Activated T-helper 2 cell treated with anti-CD3 and anti-CD28 coated beads, Interferon-gamma antibody, Interleukin-2, Interleukin-4, amounts not matched to agents 10 μg/mL and 5 μg/mL and 100 μg/mL, durations not matched to agents 14 hours and 24 hours and 36 hours (primary cell): Measurements from ENCODE around the gene DOCK4. TPM values are rescaled to one million over a fixed set of nuclear protein-coding genes. Genes with fewer than 3 reads are reported as not detected.
"Not testable (repeated sequence)": the region's sequence is repeated elsewhere in the genome, so short reads cannot be mapped to it uniquely, and the experiment has no call there.

Experiments
- DNase-seq: peaks from one replicate; pipeline ENCODE4 v3.0.0; 2021; ENCODE audit warnings: low spot score
- H3K27ac Mint-ChIP-seq: one replicate; pipeline ENCODE4 v1.8.0; 2021; ENCODE audit warnings: mixed read lengths
- H3K27me3 Mint-ChIP-seq: one replicate; pipeline ENCODE4 v1.8.0; 2021; ENCODE audit warnings: low read depth, mixed read lengths
- H3K36me3 Mint-ChIP-seq: one replicate; pipeline ENCODE4 v1.8.0; 2021; ENCODE audit warnings: low read depth, mixed read lengths
- H3K4me1 Mint-ChIP-seq: one replicate; pipeline ENCODE4 v1.8.0; 2021; ENCODE audit warnings: low read depth, mixed read lengths
- H3K4me3 Mint-ChIP-seq: one replicate; pipeline ENCODE4 v1.8.0; 2021; ENCODE audit warnings: low read depth, mild to moderate bottlenecking, moderate library complexity, mixed read lengths
- H3K9me3 Mint-ChIP-seq: one replicate; pipeline ENCODE4 v1.8.0; 2021; ENCODE audit warnings: mixed read lengths
- intact Hi-C: fragments of 100-400 bp; cut with micrococcal nuclease; formaldehyde crosslinking; loops from one replicate; pipeline ENCODE4 v1.15.1; 2023
- total RNA-seq: library from RNA; stranded (reverse); gene quantifications from 2 replicates; pipeline ENCODE4 v1.2.3, GENCODE V29; 2022

The DOCK4 gene
- total RNA-seq = 0.41 and 0.64 TPM in 2 replicates

GRCh38 chr7:112206238-112206990, at the start of gene DOCK4, which contains the start of gene ZNF277:
DOCK4 (minus strand) TSS chr7:112206399; CDS start chr7:112206138, 261 bp downstream.
ZNF277 (plus strand) TSS chr7:112206695; CDS start chr7:112206717, 22 bp downstream.
- H3K4me3 Mint-ChIP-seq = peak within 1 kb of the TSS; percentile 92
- intact Hi-C loops = loop anchor here (1.0 to 10.0 kb wide), 7 partner anchors 14 to 912 kb away; partner anchors contain the start of genes IFRD1, IMMP2L and SMIM30
- H3K36me3 Mint-ChIP-seq = no peaks in the 10 kb centered on the region
- DNase-seq = peak; percentile 98
- H3K27me3 Mint-ChIP-seq = peaks cover 33% of the 10 kb centered on the region
- peak within 1 kb of the TSS; percentile 78 for H3K27ac Mint-ChIP-seq
- peaks cover 22% of the 10 kb centered on the region for H3K4me1 Mint-ChIP-seq
- H3K9me3 Mint-ChIP-seq = no peaks in the 10 kb centered on the region

GRCh38 chr7:112255388-112255720, 49.2 kb upstream of the DOCK4 start:
- no peak for DNase-seq
- Mint-ChIP-seq H3K27ac (no peak overlapping the region), H3K27me3 (no peaks in the 10 kb centered on the region), H3K9me3 (no peaks in the 10 kb centered on the region), H3K4me1 (peaks cover 1% of the 10 kb centered on the region), H3K36me3 (no peaks in the 10 kb centered on the region), H3K4me3 (no peak overlapping the region)
- intact Hi-C loops = no loop called here

GRCh38 chr7:112254709-112255387, 48.6 kb upstream of the DOCK4 start:
- H3K36me3 Mint-ChIP-seq = no peaks in the 10 kb centered on the region
- intact Hi-C loops = no loop called here
- peaks cover 1% of the 10 kb centered on the region for H3K4me1 Mint-ChIP-seq
- H3K4me3 Mint-ChIP-seq = no peak overlapping the region
- no peaks in the 10 kb centered on the region for H3K9me3 Mint-ChIP-seq
- DNase-seq = no peak
- no peaks in the 10 kb centered on the region for H3K27me3 Mint-ChIP-seq
- no peak overlapping the region for H3K27ac Mint-ChIP-seq

GRCh38 chr7:112254156-112254555, 48.0 kb upstream of the DOCK4 start:
- peaks cover 1% of the 10 kb centered on the region for H3K4me1 Mint-ChIP-seq
- DNase-seq = no peak
- no peaks in the 10 kb centered on the region for H3K27me3 Mint-ChIP-seq
- no peak overlapping the region for H3K4me3 Mint-ChIP-seq
- H3K36me3 Mint-ChIP-seq = no peaks in the 10 kb centered on the region
- H3K9me3 Mint-ChIP-seq = no peaks in the 10 kb centered on the region
- intact Hi-C loops = no loop called here
- no peak overlapping the region for H3K27ac Mint-ChIP-seq

GRCh38 chr7:112252691-112253090, 46.5 kb upstream of the DOCK4 start:
- intact Hi-C loops = no loop called here
- Mint-ChIP-seq H3K27me3 (no peaks in the 10 kb centered on the region), H3K27ac (no peak overlapping the region), H3K9me3 (no peaks in the 10 kb centered on the region), H3K4me1 (peaks cover 1% of the 10 kb centered on the region), H3K4me3 (no peak overlapping the region), H3K36me3 (no peaks in the 10 kb centered on the region)
- DNase-seq = no peak

GRCh38 chr7:112252141-112252540, 45.9 kb upstream of the DOCK4 start:
- Mint-ChIP-seq H3K36me3 (no peaks in the 10 kb centered on the region), H3K4me1 (peaks cover 1% of the 10 kb centered on the region), H3K9me3 (no peaks in the 10 kb centered on the region), H3K27ac (no peak overlapping the region), H3K27me3 (no peaks in the 10 kb centered on the region), H3K4me3 (no peak overlapping the region)
- intact Hi-C loops = no loop called here
- DNase-seq = no peak

- H3K9me3 Mint-ChIP-seq, H3K27ac Mint-ChIP-seq, H3K36me3 Mint-ChIP-seq, H3K4me3 Mint-ChIP-seq, H3K4me1 Mint-ChIP-seq, DNase-seq, H3K27me3 Mint-ChIP-seq, intact Hi-C loops: not testable (repeated sequence)
Observed at GRCh38 chr7:112249967-112250366, 43.8 kb upstream of the DOCK4 start.

- no peak overlapping the region for H3K4me3 Mint-ChIP-seq
- no peaks in the 10 kb centered on the region for H3K27me3 Mint-ChIP-seq
- no peaks in the 10 kb centered on the region for H3K9me3 Mint-ChIP-seq
- DNase-seq = no peak
- no peaks in the 10 kb centered on the region for H3K36me3 Mint-ChIP-seq
- no peak overlapping the region for H3K27ac Mint-ChIP-seq
- intact Hi-C loops = no loop called here
- peaks cover 1% of the 10 kb centered on the region for H3K4me1 Mint-ChIP-seq
Observed at GRCh38 chr7:112248598-112248997, 42.4 kb upstream of the DOCK4 start.

- H3K4me1 Mint-ChIP-seq = no peaks in the 10 kb centered on the region
- no peaks in the 10 kb centered on the region for H3K36me3 Mint-ChIP-seq
- intact Hi-C loops = no loop called here
- no peak overlapping the region for H3K27ac Mint-ChIP-seq
- H3K27me3 Mint-ChIP-seq = no peaks in the 10 kb centered on the region
- no peak for DNase-seq
- no peak overlapping the region for H3K4me3 Mint-ChIP-seq
- H3K9me3 Mint-ChIP-seq = no peaks in the 10 kb centered on the region
Observed at GRCh38 chr7:112238852-112239610, 32.8 kb upstream of the DOCK4 start.

- intact Hi-C loops = no loop called here
- Mint-ChIP-seq H3K4me1 (no peaks in the 10 kb centered on the region), H3K27ac (no peak overlapping the region), H3K4me3 (no peak overlapping the region), H3K9me3 (no peaks in the 10 kb centered on the region), H3K36me3 (no peaks in the 10 kb centered on the region), H3K27me3 (no peaks in the 10 kb centered on the region)
- DNase-seq = no peak
Observed at GRCh38 chr7:112238330-112238729, 32.1 kb upstream of the DOCK4 start.

GRCh38 chr7:112236597-112236996, 30.4 kb upstream of the DOCK4 start:
- H3K36me3 Mint-ChIP-seq = no peaks in the 10 kb centered on the region
- no peak for DNase-seq
- H3K27ac Mint-ChIP-seq = no peak overlapping the region
- H3K4me1 Mint-ChIP-seq = no peaks in the 10 kb centered on the region
- H3K4me3 Mint-ChIP-seq = no peak overlapping the region
- H3K9me3 Mint-ChIP-seq = no peaks in the 10 kb centered on the region
- intact Hi-C loops = no loop called here
- H3K27me3 Mint-ChIP-seq = no peaks in the 10 kb centered on the region

- no peak overlapping the region for H3K27ac Mint-ChIP-seq
Observed at GRCh38 chr7:112234147-112234546, 27.9 kb upstream of the DOCK4 start.

More at GRCh38 chr7:112234147-112234546, 27.9 kb upstream of the DOCK4 start:
- Mint-ChIP-seq H3K27me3 (no peaks in the 10 kb centered on the region), H3K36me3 (no peaks in the 10 kb centered on the region), H3K9me3 (no peaks in the 10 kb centered on the region), H3K4me1 (no peaks in the 10 kb centered on the region), H3K4me3 (no peak overlapping the region)
- no peak for DNase-seq
- intact Hi-C loops = no loop called here
